Measurements from ENCODE around the gene CERS6. TPM values are rescaled to one million over a fixed set of nuclear protein-coding genes. Genes with fewer than 3 reads are reported as not detected.
A peak's percentile ranks its signal among the peaks of the same experiment; 100 is the strongest.

CERS6 gene
- total and polyA plus RNA-seq, 10 of the 15 experiments (the other 5 are each of a cell fraction or from before 2014, with no cell fraction given), result 1.3 to 20.4 (median 14.1) TPM

- H3K9ac ChIP-seq (ENCODE audit: control insufficient read depth, insufficient read depth, low read length), result peak overlapping the region; percentile 88
- in situ Hi-C loops (cut with MboI), result no loop called here
- BruUV-seq (replicated peaks), result no TSS peak
- H3K79me2 ChIP-seq (ENCODE audit: control insufficient read depth, insufficient read depth, low read length), result peaks cover 84% of the 10 kb centered on the region
- H3K4me3 ChIP-seq, result peak overlapping the region; percentile 64
- ATAC-seq, result peak; percentile 95
- no peaks in the 10 kb centered on the region for H4K20me1 ChIP-seq (ENCODE audit: control insufficient read depth, insufficient read depth)
- ChIA-PET POLR2A (interaction anchor here (0.6 to 1.7 kb wide), 2 partner anchors 20 to 196 kb away, joined by 4 to 5 read pairs; no protein-coding TSS in a partner anchor), RAD21 (ENCODE audit: unreplicated experiment) (interaction anchor here (0.7 to 2.4 kb wide), 9 partner anchors 9 to 222 kb away, joined by 3 to 17 read pairs (median 7); partner anchors contain the start of gene CERS6), SMC1A (ENCODE audit: uncharacterized antibody, unreplicated experiment) (interaction anchor here (0.7 to 3.6 kb wide), 12 partner anchors 9 to 220 kb away, joined by 3 to 18 read pairs (median 5); no protein-coding TSS in a partner anchor), CTCF (interaction anchor here (1.2 to 2.1 kb wide), 3 partner anchors 19 to 221 kb away, joined by 3 to 5 read pairs (median 4); no protein-coding TSS in a partner anchor)
- H3K27ac ChIP-seq (ENCODE audit: control insufficient read depth, insufficient read depth), result peak overlapping the region; percentile 99
- DNase-seq (ENCODE audit: low read depth, low spot score), result peak; percentile 92
- peak overlapping the region; percentile 90 for H3K4me2 ChIP-seq (ENCODE audit: control insufficient read depth, insufficient read depth)
- under 1% methylated on average over 7 of the region's 7 CpGs for WGBS (ENCODE audit: insufficient coverage, insufficient replicate concordance, low lambda C conversion rate, missing lambda C conversion rate)
- H3K9me3 ChIP-seq (replicated peaks; ENCODE audit: control insufficient read depth, insufficient read depth, low read length), result peaks cover 18% of the 10 kb centered on the region
- peak overlapping the region; percentile 39; the same call in 1 of the 2 replicates for H2AFZ ChIP-seq (ENCODE audit: control insufficient read depth, low read depth, low read length)
- peaks cover 0 to 11% of the 10 kb centered on the region in 2 experiments; a peak in 3 of 4 replicates for H3K36me3 ChIP-seq (ENCODE audit: control insufficient read depth in 2 of 2, insufficient read depth in 2 of 2, low read length in 1 of 2)
- no peaks in the 10 kb centered on the region for H3K27me3 ChIP-seq (replicated peaks in 1 of 2; ENCODE audit: control insufficient read depth in 2 of 2, insufficient read depth in 2 of 2, low read length in 1 of 2)
- peaks cover 25% of the 10 kb centered on the region for H3K4me1 ChIP-seq (ENCODE audit: control insufficient read depth, insufficient read depth, low read length)
- intact Hi-C loops (cut with micrococcal nuclease; ENCODE audit: unreplicated experiment), result loop anchor here (1.0 to 5.0 kb wide), 8 partner anchors 21 to 223 kb away; partner anchors contain the start of gene CERS6
- FAIRE-seq, result peak; percentile 95
- peak; percentile 91 to 94 for TF ChIP-seq IKZF2 (IDR thresholded peaks at IDR 0.05)
- peak; percentile 77 for TF ChIP-seq SP1 (IDR thresholded peaks at IDR 0.05; ENCODE audit: low read depth, low read length)
- TF ChIP-seq GABPA (IDR thresholded peaks at IDR 0.05; ENCODE audit: low read depth), result peak; percentile 61
- TF ChIP-seq MEF2B (IDR thresholded peaks at IDR 0.05; ENCODE audit: partially characterized antibody, poor library complexity, severe bottlenecking), result peak; percentile 76
- peak; percentile 60; the same call in 1 of the 2 replicates for TF ChIP-seq CBFB (IDR thresholded peaks at IDR 0.05; ENCODE audit: low read depth)
- peak; percentile 79; the same call in 1 of the 2 replicates for TF ChIP-seq ZBED1 (IDR thresholded peaks at IDR 0.05; ENCODE audit: borderline replicate concordance)
- TF ChIP-seq RAD51 (IDR thresholded peaks at IDR 0.05), result peak; percentile 12; the same call in 1 of the 2 replicates
- TF ChIP-seq EED (IDR thresholded peaks at IDR 0.05; ENCODE audit: low read depth), result peak; percentile 95
- no peak for TF ChIP-seq NRF1 (conservative IDR thresholded peaks at IDR 0.05; ENCODE audit: low read depth, low read length)
- TF ChIP-seq RUNX3 (IDR thresholded peaks at IDR 0.05; ENCODE audit: low read length), result peak; percentile 95
- peak; percentile 72 for TF ChIP-seq ATF7 (IDR thresholded peaks at IDR 0.05; ENCODE audit: low read depth)
- no peak for TF ChIP-seq REST (IDR thresholded peaks at IDR 0.05; ENCODE audit: low read depth, low read length)
- no peak for TF ChIP-seq ZBTB33 (IDR thresholded peaks at IDR 0.05)
- no peak for TF ChIP-seq PAX8 (IDR thresholded peaks at IDR 0.05)
- TF ChIP-seq KLF5 (IDR thresholded peaks at IDR 0.05; ENCODE audit: partially characterized antibody), result peak; percentile 50
- TF ChIP-seq CBX3 (IDR thresholded peaks at IDR 0.05; ENCODE audit: borderline replicate concordance, low read depth), result no peak
- 0 out of 2 replicates have a peak, but pooled peaks have one; percentile 58 for TF ChIP-seq RCOR1 (conservative IDR thresholded peaks at IDR 0.05; ENCODE audit: low read depth, low read length)
Observed at GRCh38 chr2:168490015-168490874, 34.2 kb downstream of the CERS6 start.

Measured in GM12878 (cell line).